Thyroid gland (tissue), 4 donors: ENCODE results near the gene NUDT4.

Experiments
- CTCF ChIP-seq, 6 experiments: fragments of 200-600 bp in 3 of 6; fragments of 450-650 bp in 3 of 6; sonication (generic) in 3 of 6; IDR thresholded peaks; one replicate each; pipeline ENCODE4 v1.5.1; 2016 to 2019; ENCODE audit warnings: antibody characterized with exemption in 6 of 6, mild to moderate bottlenecking in 2 of 6, inconsistent platforms in 1 of 6, moderate library complexity in 1 of 6
- POLR2A ChIP-seq, 2 donors: fragments of 450-650 bp; IDR thresholded peaks; one replicate each; pipeline ENCODE4 v1.6.1; 2017; ENCODE audit warnings: antibody characterized with exemption in 2 of 2, mild to moderate bottlenecking in 2 of 2, moderate library complexity in 1 of 2

GRCh38 chr12:93335603-93336162 is 42.0 kb upstream of the NUDT4 start:
- no peak for TF ChIP-seq CTCF (IDR thresholded peaks at IDR 0.05)
- TF ChIP-seq POLR2A (IDR thresholded peaks at IDR 0.05) = no peak
